Transverse colon (tissue), 4 donors: Measurements from ENCODE around the gene OLAH. TPM values are rescaled to one million over a fixed set of nuclear protein-coding genes. Genes with fewer than 3 reads are reported as not detected.

Experiments
- DNase-seq: peaks from one replicate; pipeline ENCODE4 v3.0.0-alpha.2; 2019
- H3K27ac ChIP-seq, 4 donors: fragments of 200-600 bp; sonication (generic); 2 replicates each; pipeline ENCODE4 v1.5.1; 2016 to 2018; ENCODE audit warnings: inconsistent platforms in 4 of 4
- H3K27me3 ChIP-seq: fragments of 200-600 bp; sonication (generic); 2 replicates; pipeline ENCODE4 v1.5.1; 2017; ENCODE audit warnings: inconsistent platforms
- H3K36me3 ChIP-seq, 4 donors: fragments of 200-600 bp; sonication (generic); 2 replicates each; pipeline ENCODE4 v1.5.1; 2017 to 2019; ENCODE audit warnings: inconsistent platforms in 4 of 4
- H3K4me1 ChIP-seq, 4 donors: fragments of 200-600 bp; sonication (generic); 2 replicates each; pipeline ENCODE4 v1.5.1; 2017 to 2020; ENCODE audit warnings: inconsistent platforms in 4 of 4
- H3K4me3 ChIP-seq, 4 donors: fragments of 200-600 bp; sonication (generic); 1 replicate in 1 of 4; 2 replicates in 3 of 4; pipeline versions ENCODE4 v1.5.1 to v1.6.1; 2017 to 2019; ENCODE audit warnings: inconsistent platforms in 4 of 4
- H3K9me3 ChIP-seq, 2 donors: fragments of 200-600 bp; sonication (generic); 2 replicates each; pipeline ENCODE4 v1.5.1; 2017 to 2019; ENCODE audit warnings: inconsistent platforms in 2 of 2
- CTCF ChIP-seq, 5 experiments: fragments of 200-600 bp in 3 of 5; fragments of 450-650 bp in 2 of 5; sonication (generic) in 3 of 5; IDR thresholded peaks; 1 replicate in 2 of 5; 2 replicates in 3 of 5; pipeline ENCODE4 v1.5.1; 2016 to 2017; ENCODE audit warnings: antibody characterized with exemption in 5 of 5, inconsistent platforms in 3 of 5, mild to moderate bottlenecking in 2 of 5, moderate library complexity in 1 of 5
- EP300 ChIP-seq: sonication (generic); formaldehyde crosslinking; IDR thresholded peaks from one replicate; pipeline ENCODE4 v1.6.1; 2017; ENCODE audit warnings: antibody characterized with exemption, low read depth
- POLR2A ChIP-seq: fragments of 450-650 bp; IDR thresholded peaks from one replicate; pipeline ENCODE4 v1.6.1; 2016; ENCODE audit warnings: antibody characterized with exemption, mild to moderate bottlenecking, moderate library complexity
- POLR2AphosphoS5 ChIP-seq, 3 donors: sonication (generic); formaldehyde crosslinking; IDR thresholded peaks; one replicate each; pipeline ENCODE4 v1.6.1; 2016; ENCODE audit warnings: antibody characterized with exemption in 3 of 3
- WGBS, 2 donors: methylation state at CpG; one replicate each; pipeline ENCODE4 v1.1.5; 2018; ENCODE audit warnings: low coverage in 1 of 2; 5-methylcytosine and 5-hydroxymethylcytosine counted together
- in situ Hi-C, 4 donors: fragments of 200-750 bp; cut with MboI; loops; one replicate each; pipeline versions ENCODE4 v1.15.0 to v1.15.1; 2017; ENCODE audit warnings: low sequenced_read_pairs in 3 of 4, low pct_ligation_motif_present in 1 of 4, low pct_unique_long_range_greater_than_20kb in 1 of 4
- intact Hi-C: fragments of 100-400 bp; cut with DNase I; formaldehyde crosslinking; loops from one replicate; pipeline ENCODE4 v1.15.1; 2023; ENCODE audit warnings: low total_unique reads
- total RNA-seq, 4 donors: library from RNA; depleted of rRNA; stranded (reverse); fragments of >200 nt; gene quantifications; one replicate each; pipeline ENCODE4 v1.1.0, GENCODE V29; 2016

Gene OLAH
- total RNA-seq, 4 donors from 2014 or later: not detected

GRCh38 chr10:15075421-15075820 is 31.7 kb downstream of the OLAH start:
- Histone ChIP-seq H3K27ac (no peak overlapping the region), H3K36me3 (no peaks in the 10 kb centered on the region), H3K4me1 (no peaks in the 10 kb centered on the region), H3K27me3 (no peaks in the 10 kb centered on the region), H3K4me3 (no peak overlapping the region), H3K9me3 (no peaks in the 10 kb centered on the region)
- in situ Hi-C loops (no loop called here), intact Hi-C loops (no loop called here)
- TF ChIP-seq POLR2AphosphoS5 (IDR thresholded peaks at IDR 0.05) (no peak), POLR2A (no peak), EP300 (no peak), CTCF (IDR thresholded peaks at IDR 0.05) (no peak)
- WGBS, 2 donors: 92 to 100% methylated on average over 1 to 3 of the region's 3 CpGs
- DNase-seq: no peak

- Histone ChIP-seq H3K4me3 (peak overlapping the region in 3 of 4 donors; percentile 24 to 34 (median 28)), H3K27me3 (no peaks in the 10 kb centered on the region), H3K36me3 (no peaks in the 10 kb centered on the region), H3K4me1 (peaks cover 6 to 17% (median 11%) of the 10 kb centered on the region in 4 donors), H3K27ac (peak overlapping the region in 3 of 4 donors; percentile 14 to 49 (median 42)), H3K9me3 (no peaks in the 10 kb centered on the region)
- 89 to 100% methylated on average over 2 to 18 of the region's 18 CpGs for WGBS, 2 donors
- DNase-seq: no peak
- intact Hi-C loops (no loop called here), in situ Hi-C loops (no loop called here)
- TF ChIP-seq EP300 (no peak), POLR2AphosphoS5 (IDR thresholded peaks at IDR 0.05) (no peak), POLR2A (no peak), CTCF (IDR thresholded peaks at IDR 0.05) (no peak)
These were observed 40.1 kb downstream of the OLAH start for GRCh38 chr10:15083674-15084501.

- DNase-seq: peak; percentile 25
- H3K9me3 ChIP-seq: no peaks in the 10 kb centered on the region
- H3K36me3 ChIP-seq: no peaks in the 10 kb centered on the region
- peak overlapping the region in 3 of 4 donors; percentile 24 to 34 (median 28) for H3K4me3 ChIP-seq
- in situ Hi-C loops: no loop called here
- WGBS, 2 donors: 0 to 23% methylated on average over 1 to 7 of the region's 7 CpGs
- TF ChIP-seq POLR2AphosphoS5 (IDR thresholded peaks at IDR 0.05): peak in 1 of 3 donors; percentile 16
- TF ChIP-seq CTCF (IDR thresholded peaks at IDR 0.05): no peak
- TF ChIP-seq EP300: no peak
- no peak for TF ChIP-seq POLR2A
- intact Hi-C loops: no loop called here
- peak overlapping the region in 3 of 4 donors; percentile 37 to 49 (median 42) for H3K27ac ChIP-seq
- H3K27me3 ChIP-seq: no peaks in the 10 kb centered on the region
- H3K4me1 ChIP-seq: peaks cover 6 to 20% (median 11%) of the 10 kb centered on the region in 4 donors
These were observed 40.8 kb downstream of the OLAH start for GRCh38 chr10:15084502-15084922.

- TF ChIP-seq CTCF (IDR thresholded peaks at IDR 0.05) (peak; percentile 65 to 76 (median 68)), EP300 (no peak)
- no peak within 1 kb of the TSS for H3K27ac ChIP-seq
- DNase-seq: peak; percentile 80
- no peaks in the 10 kb centered on the region for H3K27me3 ChIP-seq
- peak within 1 kb of the TSS; percentile 38 to 63 (median 44) for H3K4me3 ChIP-seq
- WGBS, 2 donors: 9 to 23% methylated on average over 6 to 46 of the region's 63 CpGs
- intact Hi-C loops: no loop called here
- no peaks in the 10 kb centered on the region for H3K9me3 ChIP-seq
- H3K4me1 ChIP-seq: peaks cover 6 to 20% (median 11%) of the 10 kb centered on the region in 4 donors
- in situ Hi-C loops: no loop called here
- no peaks in the 10 kb centered on the region for H3K36me3 ChIP-seq
These were observed 44.9 kb downstream of the OLAH start, which contains the start of gene ACBD7 for GRCh38 chr10:15088428-15089261. Gene ACBD7 (minus strand): TSS chr10:15088776. CDS start chr10:15088728, 48 bp downstream.
